Heart left ventricle (tissue), 16 donors: ENCODE data around the gene NANS. TPM values are rescaled to one million over a fixed set of nuclear protein-coding genes. Genes with fewer than 3 reads are reported as not detected.

Experiments used
- ATAC-seq, 4 donors: fragments of 200-7000 bp; cut with Tn5 transposase; one replicate each; pipeline ENCODE4 v1.9.1; 2020 to 2022; ENCODE audit warnings: moderate library complexity in 4 of 4, mild to moderate bottlenecking in 3 of 4, moderate number of reproducible peaks in 1 of 4
- DNase-seq, 5 donors: peaks; one replicate each; pipeline ENCODE4 v3.0.0-alpha.2; 2020
- H3K27ac ChIP-seq, 12 donors: fragments of 200-600 bp; sonication (generic) in 4 of 12; one replicate each; pipeline versions ENCODE4 v1.5.0 to v1.8.0; 2016 to 2022; ENCODE audit warnings: mild to moderate bottlenecking in 2 of 12
- H3K27me3 ChIP-seq, 9 donors: fragments of 200-600 bp; sonication (generic) in 2 of 9; one replicate each; pipeline versions ENCODE4 v1.5.1 to v1.8.0; 2016 to 2022; ENCODE audit warnings: mild to moderate bottlenecking in 3 of 9
- H3K36me3 ChIP-seq, 9 donors: fragments of 200-600 bp; sonication (generic) in 2 of 9; one replicate each; pipeline versions ENCODE4 v1.5.0 to v1.8.0; 2018 to 2022; ENCODE audit warnings: mild to moderate bottlenecking in 2 of 9
- H3K4me1 ChIP-seq, 12 donors: fragments of 200-600 bp; sonication (generic) in 4 of 12; one replicate each; pipeline versions ENCODE4 v1.5.0 to v1.8.0; 2016 to 2022; ENCODE audit warnings: mild to moderate bottlenecking in 3 of 12
- H3K4me3 ChIP-seq, 12 donors: fragments of 200-600 bp; sonication (generic) in 4 of 12; one replicate each; pipeline versions ENCODE4 v1.5.0 to v1.8.0; 2017 to 2022; ENCODE audit warnings: mild to moderate bottlenecking in 9 of 12, moderate library complexity in 4 of 12
- H3K9me3 ChIP-seq, 12 donors: fragments of 200-600 bp; sonication (generic) in 4 of 12; one replicate each; pipeline versions ENCODE4 v1.5.0 to v1.8.0; 2016 to 2022; ENCODE audit warnings: mild to moderate bottlenecking in 1 of 12
- CTCF ChIP-seq, 12 donors: fragments of 200-600 bp; sonication (generic) in 4 of 12; IDR thresholded peaks; one replicate each; pipeline versions ENCODE4 v1.5.0 to v1.8.0; 2018 to 2022; ENCODE audit warnings: antibody characterized with exemption in 12 of 12, mild to moderate bottlenecking in 5 of 12
- POLR2A ChIP-seq, 2 donors: fragments of 450-650 bp; IDR thresholded peaks; one replicate each; pipeline ENCODE4 v1.6.1; 2017; ENCODE audit warnings: antibody characterized with exemption in 2 of 2, mild to moderate bottlenecking in 2 of 2, moderate library complexity in 2 of 2
- WGBS, 4 donors: extraction: QIAGEN DNeasy Blood & Tissue Kit in 2 of 4; methylation state at CpG; one replicate each; pipeline versions ENCODE4 v1.1.5 to v1.1.7; 2013 to 2018; 5-methylcytosine and 5-hydroxymethylcytosine counted together
- intact Hi-C, 10 donors: fragments of 100-400 bp; cut with DNase I; formaldehyde crosslinking; loops; one replicate each; pipeline versions ENCODE4 v1.11.1 to v1.14.2; 2022
- polyA plus RNA-seq, 2 donors: library from polyadenylated mRNA; stranded (reverse); fragments of 200-250 nt; gene quantifications; one replicate each; pipeline ENCODE4 v1.2.3, GENCODE V29; 2013
- total RNA-seq, 9 donors: library from RNA; depleted of rRNA in 2 of 9; stranded (reverse); fragments of >200 nt in 2 of 9; fragmentation: NEBNext Ultra II Directional in 3 of 9; extraction: Animal tissue kit (Norgen Biotek cat#: 25700) in 3 of 9; gene quantifications; one replicate each; pipeline versions ENCODE4 v1.1.0 to v1.2.4, GENCODE V29; 2016 to 2023
- donor health status: ischemic (EF 13 %, LVEDD 7.1; RV severe dilation, severe dysfunction).
- donor health status: healthy with polysubstance abuse.
- donor health status: DM: no; HTN: yes; CAD: no.
- donor health status: DM: no; HTN: no; CAD: no.
- donor health status: ischemic (EF 25% LVEDD 6.9; RV normal size, moderate dysfunction).
- donor health status: ischemic (EF 25% LVEDD 5.7; RV mildly dilated, moderate dysfunction).
- donor health status: healthy.
- donor health status: DM: yes; HTN: yes; CAD: no.
- donor health status: ischemic (EF 35%, LVEDD 5.7; RV mildly dilated, moderate dysfunction).
- donor health status: nonischemic (EF 11% LVEDD 7.7; RV severe dilation, severe dysfunction).
- donor health status: DM: yes; HTN: yes; CAD: no.
- donor health status: PGD.
- donor health status: ischemic (EF 29% LVEDD 5.4; RV normal size, mild dysfunction).
- donor health status: nonischemic (EF 23%, LVEDD 6.1; RV moderate dilation, normal function).

The NANS gene
- total and polyA plus RNA-seq, 11 donors, result 24.3 to 144 (median 40.7) TPM

- Histone ChIP-seq H3K9me3 (no peaks in the 10 kb centered on the region), H3K27ac (no peak overlapping the region), H3K4me3 (no peak overlapping the region), H3K36me3 (no peaks in the 10 kb centered on the region), H3K27me3 (no peaks in the 10 kb centered on the region), H3K4me1 (peaks cover 0 to 7% (median 4%) of the 10 kb centered on the region in 12 donors)
- DNase-seq (no peak), ATAC-seq (no peak)
- TF ChIP-seq CTCF (IDR thresholded peaks at IDR 0.05) (no peak), POLR2A (IDR thresholded peaks at IDR 0.05) (no peak)
- intact Hi-C loops, result loop anchor here in 5 of 10 donors (5.0 to 10.0 kb wide), 4 partner anchors 39 to 109 kb away; partner anchors contain the start of genes TRMO (in 2 of the 5) and ANP32B (in 1 of the 5)
Observed at GRCh38 chr9:98031169-98031568, 25.4 kb upstream of the NANS start.

DNA sequence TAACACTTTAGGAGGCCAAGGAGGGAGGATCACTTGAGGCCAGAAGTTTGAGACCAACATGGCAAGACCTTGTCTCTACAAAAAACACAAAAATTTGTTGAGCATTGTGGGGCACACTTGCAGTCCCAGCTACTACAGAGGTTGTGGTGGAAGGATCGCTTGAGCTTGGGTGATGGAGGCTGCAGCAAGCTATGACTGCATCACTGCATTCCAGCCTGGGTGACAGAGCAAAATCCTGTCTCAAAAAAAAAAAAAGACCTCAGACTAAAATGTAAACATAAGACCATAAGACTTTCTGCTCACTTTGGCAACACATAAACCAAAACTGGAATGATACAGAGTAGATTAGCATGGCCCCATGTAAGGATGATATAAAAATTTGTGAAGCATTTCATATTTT lies 24.6 kb upstream of the NANS start:
- no peaks in the 10 kb centered on the region for H3K27me3 ChIP-seq
- DNase-seq (no peak), ATAC-seq (no peak)
- no peaks in the 10 kb centered on the region for H3K36me3 ChIP-seq
- H3K9me3 ChIP-seq, result no peaks in the 10 kb centered on the region
- no peak overlapping the region for H3K27ac ChIP-seq
- H3K4me1 ChIP-seq, result peaks cover 0 to 9% (median 5%) of the 10 kb centered on the region in 12 donors
- intact Hi-C loops, result loop anchor here in 6 of 10 donors (2.0 to 10.0 kb wide), 5 partner anchors 40 to 110 kb away; partner anchors contain the start of genes TRMO (in 2 of the 6) and ANP32B (in 1 of the 6)
- WGBS, 4 donors, result 81 to 93% (median 90%) methylated on average over 1 of the region's 1 CpG
- no peak overlapping the region for H3K4me3 ChIP-seq
- TF ChIP-seq CTCF (IDR thresholded peaks at IDR 0.05), result no peak
- TF ChIP-seq POLR2A (IDR thresholded peaks at IDR 0.05), result no peak

DNA sequence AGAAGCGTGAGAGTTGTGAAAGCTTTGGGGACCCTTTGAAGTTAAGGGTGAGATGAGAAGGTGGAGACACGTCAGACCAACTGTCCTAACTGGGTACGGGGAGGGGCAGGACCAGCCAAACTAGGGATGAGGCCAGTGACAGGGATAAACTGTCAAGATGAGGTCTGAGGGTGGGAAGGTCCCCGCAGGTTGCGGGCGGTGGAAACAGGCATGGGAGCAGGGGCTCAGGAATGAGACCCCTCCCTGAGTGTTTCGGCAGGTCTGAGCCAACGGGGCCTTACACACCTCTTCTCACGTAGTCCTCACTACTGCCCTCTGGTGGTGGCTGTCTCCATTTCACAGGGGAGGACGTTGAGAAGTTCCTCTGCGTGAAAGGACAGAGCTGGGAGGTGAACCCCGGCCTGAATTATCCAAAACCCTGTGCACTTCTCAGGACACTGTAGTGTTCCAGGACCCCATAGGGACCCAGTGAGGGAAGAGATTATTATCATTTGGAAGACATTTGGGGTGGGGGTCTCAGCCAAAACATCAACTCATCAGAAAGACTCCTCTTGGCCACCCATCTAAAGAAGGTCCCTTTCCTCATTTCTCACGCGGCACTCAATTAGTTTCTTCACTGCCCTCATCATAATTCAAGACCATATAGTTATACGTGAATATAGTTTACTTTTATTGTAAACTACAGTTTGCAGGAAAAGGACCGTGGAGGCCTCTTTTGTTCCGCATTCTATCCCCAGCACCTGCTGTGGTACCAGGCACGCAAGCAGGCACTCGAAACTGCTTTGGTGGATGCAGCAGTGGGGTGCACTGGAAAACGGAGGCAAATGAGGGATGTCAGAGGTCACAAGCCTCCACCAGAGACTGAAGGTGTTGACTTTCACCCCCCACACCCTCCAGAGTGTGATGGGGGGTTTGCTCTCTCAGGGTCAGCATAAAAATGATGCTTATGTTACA lies 21.7 kb upstream of the NANS start:
- DNase-seq, result peak; percentile 81 to 88 (median 83)
- H3K4me3 ChIP-seq, result peak overlapping the region in 6 of 12 donors; percentile 15 to 31 (median 30)
- TF ChIP-seq CTCF (IDR thresholded peaks at IDR 0.05), result peak; percentile 72 to 92 (median 86)
- TF ChIP-seq POLR2A (IDR thresholded peaks at IDR 0.05), result no peak
- intact Hi-C loops, result loop anchor here in 9 of 10 donors (1.0 to 10.0 kb wide), 9 partner anchors 43 to 113 kb away; partner anchors contain the start of genes TRMO (in 5 of the 9) and ANP32B (in 4 of the 9)
- H3K9me3 ChIP-seq, result no peaks in the 10 kb centered on the region
- peaks cover 0 to 22% (median 13%) of the 10 kb centered on the region in 12 donors for H3K4me1 ChIP-seq
- ATAC-seq, result peak; percentile 70 to 91 (median 88)
- H3K27ac ChIP-seq, result no peak overlapping the region
- 39 to 47% (median 43%) methylated on average over 18 to 20 of the region's 20 CpGs for WGBS, 4 donors
- H3K36me3 ChIP-seq, result no peaks in the 10 kb centered on the region
- H3K27me3 ChIP-seq, result no peaks in the 10 kb centered on the region

- intact Hi-C loops, result loop anchor here in 1 of 10 donors (10.0 kb wide), 1 partner anchor 53 kb away; the partner anchor contains the start of gene ANP32B
Observed at GRCh38 chr9:98037357-98037756, 19.2 kb upstream of the NANS start.

More at GRCh38 chr9:98037357-98037756, 19.2 kb upstream of the NANS start:
- peak; percentile 61 to 92 (median 88) for ATAC-seq
- peaks cover 0 to 22% (median 13%) of the 10 kb centered on the region in 12 donors for H3K4me1 ChIP-seq
- H3K27ac ChIP-seq, result peak overlapping the region in 10 of 12 donors; percentile 21 to 74 (median 52)
- peak in 4 of 5 donors; percentile 46 to 73 (median 57) for DNase-seq
- TF ChIP-seq CTCF (IDR thresholded peaks at IDR 0.05) (no peak), POLR2A (IDR thresholded peaks at IDR 0.05) (no peak)
- no peaks in the 10 kb centered on the region for H3K9me3 ChIP-seq
- H3K36me3 ChIP-seq, result no peaks in the 10 kb centered on the region
- no peak overlapping the region for H3K4me3 ChIP-seq
- H3K27me3 ChIP-seq, result no peaks in the 10 kb centered on the region
